OCI-M1 (cell line): ENCODE measurements around the gene MYO3B.
A peak's percentile ranks its signal among the peaks of the same experiment; 100 is the strongest.

Source experiments
- DNase-seq: peaks from one replicate; lab custom pipeline; 2025; lab: John Stamatoyannopoulos, UW

MYO3B gene

DNA sequence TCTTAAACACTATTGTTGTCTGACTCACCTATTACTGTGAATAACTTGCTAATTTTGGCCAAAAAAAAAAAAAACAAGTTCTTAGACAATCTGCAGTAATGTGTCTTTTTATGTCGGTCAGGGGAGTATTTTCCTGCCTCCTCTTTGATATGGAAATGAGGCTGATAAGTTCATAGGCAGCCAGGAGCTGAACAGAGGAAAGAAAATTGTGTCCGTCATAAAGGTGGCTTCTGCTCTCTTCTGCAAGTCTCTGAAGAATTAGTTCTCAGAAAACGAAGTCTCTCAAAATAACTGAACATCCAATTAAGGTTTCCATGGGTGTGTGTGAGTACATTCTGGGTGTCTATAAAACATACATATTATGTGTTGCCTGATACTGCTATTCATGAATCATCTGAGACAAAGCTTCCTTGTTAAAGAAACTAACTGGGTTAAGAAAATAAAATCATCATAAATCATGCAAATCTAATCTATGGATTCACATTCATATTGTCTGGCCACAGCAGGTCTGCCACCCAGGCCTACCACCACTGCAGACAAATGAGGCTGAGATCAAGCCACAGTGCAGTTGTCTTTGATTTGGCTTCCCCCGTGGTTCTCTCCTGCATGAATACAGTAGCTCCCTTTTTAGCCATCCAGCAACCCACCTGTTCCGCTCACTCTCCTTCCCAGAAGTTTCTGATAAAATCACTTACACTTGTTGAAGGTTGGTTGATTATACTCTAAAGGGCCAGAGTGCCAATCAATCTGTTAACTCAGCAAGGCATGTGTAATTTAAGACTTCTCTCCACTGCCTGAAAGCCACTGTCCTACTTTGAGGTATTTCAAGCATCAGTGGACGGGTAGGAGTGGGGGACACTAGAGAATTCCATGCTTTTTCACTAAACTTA is 517.8 kb downstream of the MYO3B start:
- no peak for DNase-seq

GRCh38 chr2:170696948-170697347 is 519.0 kb downstream of the MYO3B start:
- DNase-seq: no peak

- DNase-seq: no peak
Observed at GRCh38 chr2:170701011-170701410, 523.1 kb downstream of the MYO3B start.

GRCh38 chr2:170703776-170704476 is 526.0 kb downstream of the MYO3B start:
- peak; percentile 12 for DNase-seq
